ENCODE measurements around the gene WT1.

Gene WT1

DNA sequence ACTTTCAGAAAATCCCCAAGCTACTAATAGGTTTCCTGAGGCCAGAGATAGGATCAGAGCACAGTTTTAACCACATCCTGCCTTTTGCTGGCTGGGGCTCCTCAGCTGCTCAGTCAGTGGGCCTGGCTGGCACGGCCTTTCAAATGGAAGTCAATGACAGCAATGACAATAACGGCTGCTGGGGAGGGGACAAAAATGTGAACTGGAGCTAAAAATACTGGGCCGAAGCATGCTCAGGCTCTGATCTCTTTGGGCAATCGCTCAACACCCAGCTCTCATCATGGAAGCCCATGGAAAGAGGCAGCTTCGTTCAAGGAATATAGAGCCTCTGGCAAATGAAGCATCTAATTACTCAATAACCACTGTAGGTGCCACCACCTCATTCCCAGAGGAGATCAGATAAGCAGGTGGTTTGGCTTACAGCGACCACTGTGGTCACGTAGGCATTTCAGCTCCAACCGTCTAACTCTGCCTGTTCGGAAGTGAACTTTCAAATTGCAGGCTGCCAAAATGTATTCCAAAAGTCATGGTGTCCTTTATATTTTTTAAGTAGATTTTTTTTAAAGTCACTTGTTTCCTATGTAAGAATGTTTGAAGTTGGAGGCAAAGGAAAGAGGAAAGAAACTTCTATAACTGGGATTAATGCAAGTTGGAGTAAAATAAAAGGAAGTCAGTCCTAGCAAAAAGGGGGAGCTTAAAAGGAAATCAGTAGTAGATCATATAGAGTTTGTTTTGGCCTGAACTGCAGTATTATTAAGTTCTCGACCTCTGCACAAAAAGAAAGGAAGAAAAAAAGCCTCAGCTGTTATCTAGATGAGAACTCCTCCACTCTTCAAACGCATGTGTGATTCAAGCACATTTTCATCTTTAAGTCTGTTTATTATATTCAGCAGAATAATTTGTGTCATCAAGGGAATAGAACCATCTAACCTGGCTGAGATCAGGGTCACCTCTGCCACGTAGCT, 14.1 kb downstream of the WT1 start:
- DNase-seq, result peak; percentile 34

GRCh38 chr11:32420139-32420538, 15.2 kb downstream of the WT1 start:
- DNase-seq, result no peak

- DNase-seq, result no peak
These were observed 16.5 kb downstream of the WT1 start for GRCh38 chr11:32418836-32419235.

DNA sequence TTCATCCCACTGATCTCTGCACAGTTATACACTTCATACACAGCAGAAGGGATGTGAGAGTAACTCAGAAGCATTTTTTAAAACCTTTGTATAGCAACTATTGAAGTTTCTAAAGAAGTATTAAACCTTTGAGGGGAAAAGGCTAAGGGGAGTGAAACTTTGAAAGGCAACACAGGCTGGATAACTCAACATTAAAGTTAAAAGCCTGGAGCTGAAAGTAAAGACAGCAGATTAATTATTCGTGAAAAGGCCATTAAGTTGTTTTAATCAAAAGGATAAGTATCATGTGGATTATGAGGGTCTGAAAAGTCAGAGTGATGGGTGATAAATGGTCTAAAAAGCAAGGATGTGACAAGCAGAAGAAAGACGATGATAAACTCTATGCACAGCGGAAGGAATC, 17.5 kb downstream of the WT1 start:
- no peak for DNase-seq

GRCh38 chr11:32416301-32416700, 19.0 kb downstream of the WT1 start:
- DNase-seq, result no peak

GRCh38 chr11:32414925-32415324, 20.4 kb downstream of the WT1 start:
- no peak for DNase-seq

GRCh38 chr11:32411942-32412615, 23.3 kb downstream of the WT1 start:
- DNase-seq, result no peak

DNA sequence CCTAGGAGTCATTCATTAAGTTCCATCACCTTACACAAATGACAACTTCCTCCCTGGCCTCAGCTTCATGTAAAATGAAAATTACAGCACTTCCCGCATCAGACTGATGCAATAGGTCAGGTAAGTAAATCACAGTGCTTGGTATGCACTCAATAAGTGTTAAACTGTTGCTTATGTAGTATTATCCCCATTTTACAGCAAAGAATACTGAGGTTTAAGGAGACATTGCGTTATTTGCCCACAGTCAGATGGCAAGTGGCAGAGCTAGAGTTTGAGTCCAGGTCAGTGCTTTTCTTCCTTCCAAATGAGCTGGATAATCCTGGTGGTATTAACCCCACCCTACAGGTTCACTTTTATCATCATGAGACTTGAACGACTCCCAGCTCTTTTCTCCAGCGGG, 29.7 kb downstream of the WT1 start:
- DNase-seq, result no peak

DNA sequence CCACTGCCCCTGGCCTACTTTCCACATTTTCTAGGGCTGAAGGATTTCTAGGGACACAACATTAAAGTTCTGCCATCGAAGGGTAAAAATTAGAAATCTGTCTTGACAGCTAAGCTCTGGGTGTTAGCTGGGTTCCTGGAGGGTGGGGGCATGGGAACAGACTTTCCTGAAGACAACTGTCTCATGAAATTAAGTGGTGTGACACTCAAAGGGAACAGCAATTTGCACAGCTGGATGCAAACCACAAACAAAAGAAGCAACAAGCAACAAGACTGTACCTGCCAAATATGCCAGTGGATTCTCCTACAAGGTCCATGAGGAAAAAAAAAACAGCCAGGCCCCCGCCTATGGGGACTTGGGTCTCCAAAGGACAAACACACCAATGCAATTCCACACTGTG, 32.5 kb downstream of the WT1 start:
- DNase-seq, result no peak

- DNase-seq, result no peak
These were observed 34.5 kb downstream of the WT1 start for GRCh38 chr11:32400670-32401369.

- no peak for DNase-seq
These were observed 35.1 kb downstream of the WT1 start for GRCh38 chr11:32400196-32400595.

GRCh38 chr11:32396991-32397390, 38.3 kb downstream of the WT1 start:
- no peak for DNase-seq

DNA sequence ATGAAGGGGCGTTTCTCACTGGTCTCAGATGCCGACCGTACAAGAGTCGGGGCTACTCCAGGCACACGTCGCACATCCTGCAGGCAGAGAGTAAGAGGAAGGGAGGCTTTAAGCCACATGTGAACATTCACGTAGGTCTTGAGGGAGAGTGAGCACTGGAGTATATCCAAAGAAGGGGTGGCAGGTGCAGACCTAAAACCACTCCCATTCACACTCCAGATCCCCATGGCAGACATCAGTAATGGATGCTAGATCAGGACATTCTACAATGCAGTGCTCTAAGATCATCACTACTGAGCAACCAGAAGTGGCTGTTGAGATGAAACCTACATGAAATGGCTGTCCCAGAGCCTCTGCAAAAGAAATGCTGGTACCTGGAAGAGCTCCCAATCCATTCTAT, 39.0 kb downstream of the WT1 start:
- DNase-seq, result no peak

GRCh38 chr11:32395127-32395526, 40.2 kb downstream of the WT1 start:
- DNase-seq, result no peak

- no peak for DNase-seq
These were observed 42.5 kb downstream of the WT1 start for GRCh38 chr11:32392840-32393239.

- no peak for DNase-seq
These were observed 43.3 kb downstream of the WT1 start for GRCh38 chr11:32391956-32392553.

- no peak for DNase-seq
These were observed 43.9 kb downstream of the WT1 start for GRCh38 chr11:32391479-32391878.

GRCh38 chr11:32390712-32391111, 44.6 kb downstream of the WT1 start:
- no peak for DNase-seq

GRCh38 chr11:32388871-32389770, 46.2 kb downstream of the WT1 start:
- no peak for DNase-seq

DNA sequence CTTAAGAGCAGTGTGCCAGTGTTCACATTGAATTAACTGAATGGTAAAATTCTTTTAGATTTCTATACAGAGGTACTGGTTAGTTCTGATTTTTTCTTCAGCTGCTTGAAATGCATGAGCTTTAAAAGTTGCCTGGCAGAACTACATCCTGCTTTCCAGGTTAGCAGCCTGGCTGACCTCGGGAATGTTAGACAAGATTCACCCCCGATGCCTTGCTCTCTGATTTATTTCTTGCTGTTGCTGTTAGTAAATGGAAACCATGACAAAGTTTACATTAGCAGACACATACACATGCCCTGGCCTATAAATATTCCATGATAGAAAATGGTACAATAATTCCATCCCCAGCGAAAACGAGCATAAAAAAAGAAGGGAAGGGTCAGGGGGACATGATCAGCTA, 47.0 kb downstream of the WT1 start:
- no peak for DNase-seq

GRCh38 chr11:32387411-32387810, 47.9 kb downstream of the WT1 start:
- no peak for DNase-seq

- no peak for DNase-seq
These were observed 48.5 kb downstream of the WT1 start for GRCh38 chr11:32386770-32387377.
